Osteoblast (primary cell): Measurements from ENCODE around the gene SEMA5B. TPM values are rescaled to one million over a fixed set of nuclear protein-coding genes. Genes with fewer than 3 reads are reported as not detected.

Source experiments
- DNase-seq: peaks from one replicate; pipeline ENCODE4 v3.0.0; 2011; ENCODE audit warnings: low spot score, mixed read lengths; ENCODE audit not compliant: insufficient read length; ENCODE audit errors: missing footprints
- H2AFZ ChIP-seq: 2 replicates; pipeline ENCODE4 v1.6.0; 2011; ENCODE audit warnings: mild to moderate bottlenecking, low read length
- H3K27ac ChIP-seq: 2 replicates; pipeline ENCODE4 v1.5.1; 2011; ENCODE audit warnings: mild to moderate bottlenecking, low read depth, low read length, moderate library complexity
- H3K27me3 ChIP-seq: 2 replicates; pipeline ENCODE4 v1.6.0; 2012; ENCODE audit warnings: mild to moderate bottlenecking, control low read depth, inconsistent platforms, low read length, moderate library complexity; ENCODE audit not compliant: insufficient read depth
- H3K36me3 ChIP-seq: 2 replicates; pipeline ENCODE4 v1.5.1; 2011; ENCODE audit warnings: mild to moderate bottlenecking, low read length, control low read depth, moderate library complexity; ENCODE audit not compliant: insufficient read depth
- H3K4me1 ChIP-seq: 2 replicates; pipeline ENCODE4 v1.5.1; 2011; ENCODE audit warnings: mild to moderate bottlenecking, low read length, control low read depth, moderate library complexity; ENCODE audit not compliant: insufficient read depth
- H3K4me2 ChIP-seq: 2 replicates; pipeline ENCODE4 v1.6.0; 2011; ENCODE audit warnings: mild to moderate bottlenecking, low read length; ENCODE audit not compliant: insufficient read depth
- H3K4me3 ChIP-seq: fragments of 200-600 bp; sonication (generic); 3 replicates; pipeline ENCODE4 v1.5.1; 2012; ENCODE audit warnings: mild to moderate bottlenecking, low read length, inconsistent platforms; ENCODE audit not compliant: insufficient read depth
- H3K79me2 ChIP-seq: 2 replicates; pipeline ENCODE4 v1.6.0; 2012; ENCODE audit warnings: mild to moderate bottlenecking, low read length, control low read depth, inconsistent platforms; ENCODE audit not compliant: insufficient read depth
- H3K9me3 ChIP-seq: 2 replicates; pipeline ENCODE4 v1.5.1; 2011; ENCODE audit warnings: low read depth, low read length, control low read depth
- H4K20me1 ChIP-seq: 2 replicates; pipeline ENCODE4 v1.6.0; 2012; ENCODE audit warnings: mild to moderate bottlenecking, low read length, control low read depth; ENCODE audit not compliant: insufficient read depth
- total RNA-seq: library from RNA; depleted of rRNA; stranded (reverse); fragments of >200 nt; gene quantifications from 2 replicates; pipeline ENCODE4 v1.2.3, GENCODE V29; 2012
- TF ChIP-seq, protein P1 (sequence below): IDR thresholded peaks from 2 replicates; pipeline ENCODE4 v1.5.1; 2011; ENCODE audit warnings: mild to moderate bottlenecking, low read depth, low read length, moderate library complexity; ENCODE audit errors: extremely low read depth

Gene SEMA5B
- total RNA-seq, 1 donor = not detected

GRCh38 chr3:122912772-122913538, 114.6 kb downstream of the SEMA5B start:
- Histone ChIP-seq H3K4me1 (no peaks in the 10 kb centered on the region), H3K27me3 (peaks cover 18% of the 10 kb centered on the region), H3K79me2 (no peaks in the 10 kb centered on the region), H3K4me3 (no peak overlapping the region), H3K9me3 (no peaks in the 10 kb centered on the region), H3K27ac (no peak overlapping the region), H2AFZ (no peak overlapping the region), H3K4me2 (no peak overlapping the region), H3K36me3 (no peaks in the 10 kb centered on the region), H4K20me1 (no peaks in the 10 kb centered on the region)
- TF ChIP-seq, protein P1, sequence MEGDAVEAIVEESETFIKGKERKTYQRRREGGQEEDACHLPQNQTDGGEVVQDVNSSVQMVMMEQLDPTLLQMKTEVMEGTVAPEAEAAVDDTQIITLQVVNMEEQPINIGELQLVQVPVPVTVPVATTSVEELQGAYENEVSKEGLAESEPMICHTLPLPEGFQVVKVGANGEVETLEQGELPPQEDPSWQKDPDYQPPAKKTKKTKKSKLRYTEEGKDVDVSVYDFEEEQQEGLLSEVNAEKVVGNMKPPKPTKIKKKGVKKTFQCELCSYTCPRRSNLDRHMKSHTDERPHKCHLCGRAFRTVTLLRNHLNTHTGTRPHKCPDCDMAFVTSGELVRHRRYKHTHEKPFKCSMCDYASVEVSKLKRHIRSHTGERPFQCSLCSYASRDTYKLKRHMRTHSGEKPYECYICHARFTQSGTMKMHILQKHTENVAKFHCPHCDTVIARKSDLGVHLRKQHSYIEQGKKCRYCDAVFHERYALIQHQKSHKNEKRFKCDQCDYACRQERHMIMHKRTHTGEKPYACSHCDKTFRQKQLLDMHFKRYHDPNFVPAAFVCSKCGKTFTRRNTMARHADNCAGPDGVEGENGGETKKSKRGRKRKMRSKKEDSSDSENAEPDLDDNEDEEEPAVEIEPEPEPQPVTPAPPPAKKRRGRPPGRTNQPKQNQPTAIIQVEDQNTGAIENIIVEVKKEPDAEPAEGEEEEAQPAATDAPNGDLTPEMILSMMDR = no peak
- DNase-seq = peak; percentile 51

DNA sequence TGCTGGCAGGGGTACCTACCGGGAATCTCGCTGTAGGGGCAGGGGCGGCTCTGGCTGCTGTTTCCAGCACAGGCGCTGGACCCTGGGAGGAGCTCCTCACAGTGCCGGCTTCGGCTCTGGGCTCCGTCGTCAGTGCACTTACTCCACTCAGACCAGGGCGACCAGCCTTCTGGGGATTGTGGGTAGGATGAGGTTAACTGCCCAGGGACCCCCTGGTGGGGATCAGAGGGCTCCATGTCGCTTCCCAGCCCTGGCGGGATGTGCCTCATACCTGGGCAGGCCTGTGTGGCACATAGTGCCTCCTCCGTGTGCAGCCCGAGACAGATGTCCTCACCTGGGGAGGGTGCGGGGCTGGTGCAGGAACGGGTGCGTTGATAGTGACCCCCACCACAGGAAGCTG, 115.7 kb downstream of the SEMA5B start:
- DNase-seq = peak; percentile 44
- Histone ChIP-seq H3K9me3 (no peaks in the 10 kb centered on the region), H3K27me3 (peaks cover 17% of the 10 kb centered on the region), H3K4me1 (no peaks in the 10 kb centered on the region), H3K36me3 (no peaks in the 10 kb centered on the region), H4K20me1 (no peaks in the 10 kb centered on the region), H2AFZ (no peak overlapping the region), H3K4me2 (no peak overlapping the region), H3K79me2 (no peaks in the 10 kb centered on the region), H3K27ac (no peak overlapping the region), H3K4me3 (no peak overlapping the region)
- TF ChIP-seq, protein P1 = no peak

- Histone ChIP-seq H3K79me2 (no peaks in the 10 kb centered on the region), H3K9me3 (no peaks in the 10 kb centered on the region), H3K4me3 (no peak overlapping the region), H4K20me1 (no peaks in the 10 kb centered on the region), H3K4me1 (no peaks in the 10 kb centered on the region), H3K27ac (no peak overlapping the region), H3K4me2 (no peak overlapping the region), H2AFZ (no peak overlapping the region), H3K36me3 (no peaks in the 10 kb centered on the region), H3K27me3 (peaks cover 15% of the 10 kb centered on the region)
- TF ChIP-seq, protein P1 = no peak
- DNase-seq = peak; percentile 29
These were observed 119.3 kb downstream of the SEMA5B start for GRCh38 chr3:122908251-122908650.

DNA sequence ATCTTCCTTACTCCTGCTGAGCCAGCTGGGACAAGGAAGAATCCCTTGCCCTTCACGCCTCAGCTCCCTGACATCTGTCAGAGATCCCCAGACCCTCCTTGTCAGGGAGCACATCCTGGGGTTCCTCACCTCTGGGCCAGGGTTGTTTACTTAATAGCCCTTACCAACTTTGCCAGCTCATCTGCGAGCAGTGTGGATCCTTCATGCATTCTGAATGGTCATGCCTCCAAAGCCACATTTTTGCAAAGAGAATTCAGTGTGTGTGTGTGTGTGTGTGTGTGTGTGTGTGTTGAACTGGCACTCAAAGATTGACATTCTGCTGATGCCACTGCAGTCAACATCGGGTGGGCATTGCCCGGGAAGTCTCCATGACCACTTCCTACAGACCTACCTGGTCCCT, 120.1 kb downstream of the SEMA5B start:
- TF ChIP-seq, protein P1 = no peak

More for the DNA sequence above, 120.1 kb downstream of the SEMA5B start:
- Histone ChIP-seq H3K36me3 (no peaks in the 10 kb centered on the region), H3K27ac (no peak overlapping the region), H3K27me3 (peaks cover 15% of the 10 kb centered on the region), H2AFZ (no peak overlapping the region), H3K4me2 (no peak overlapping the region), H3K9me3 (no peaks in the 10 kb centered on the region), H3K4me3 (no peak overlapping the region), H3K4me1 (no peaks in the 10 kb centered on the region), H3K79me2 (no peaks in the 10 kb centered on the region), H4K20me1 (no peaks in the 10 kb centered on the region)
- DNase-seq = no peak
